ENCODE data around the gene RNF126. TPM values are rescaled to one million over a fixed set of nuclear protein-coding genes. Genes with fewer than 3 reads are reported as not detected.
A peak's percentile ranks its signal among the peaks of the same experiment; 100 is the strongest.

Gene RNF126
- total RNA-seq, 2 donors from 2014 or later, result 54.6 to 74.7 TPM

DNA sequence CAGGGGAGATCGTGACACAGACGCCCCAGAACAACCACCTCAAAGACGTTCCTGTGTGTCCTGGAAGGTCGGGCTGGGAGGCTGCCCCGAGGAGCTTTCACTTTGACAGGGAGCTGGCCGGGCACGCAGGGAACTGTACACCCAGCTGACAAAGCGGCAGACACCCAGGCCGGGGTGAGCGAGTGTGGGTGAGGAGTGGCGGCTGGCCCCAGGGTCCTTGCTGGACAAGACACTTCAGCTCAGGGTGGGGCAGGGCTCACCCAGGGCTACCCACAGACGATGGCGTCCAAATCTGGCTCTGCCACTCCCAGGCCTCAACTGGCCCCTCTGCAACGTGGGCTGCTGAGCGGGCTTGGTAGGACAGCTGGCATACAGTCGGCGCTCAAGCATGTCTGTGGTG lies 21.3 kb downstream of the RNF126 start:
- Histone ChIP-seq H3K4me3 (no peak overlapping the region), H3K27me3 (no peaks in the 10 kb centered on the region), H3K4me1 (no peaks in the 10 kb centered on the region), H3K27ac (no peak overlapping the region), H3K9me3 (no peaks in the 10 kb centered on the region), H3K36me3 (no peaks in the 10 kb centered on the region), H3K9ac (ENCODE audit: low read depth in 2 of 2, low read length in 2 of 2) (no peak overlapping the region)
- TF ChIP-seq, protein P1, sequence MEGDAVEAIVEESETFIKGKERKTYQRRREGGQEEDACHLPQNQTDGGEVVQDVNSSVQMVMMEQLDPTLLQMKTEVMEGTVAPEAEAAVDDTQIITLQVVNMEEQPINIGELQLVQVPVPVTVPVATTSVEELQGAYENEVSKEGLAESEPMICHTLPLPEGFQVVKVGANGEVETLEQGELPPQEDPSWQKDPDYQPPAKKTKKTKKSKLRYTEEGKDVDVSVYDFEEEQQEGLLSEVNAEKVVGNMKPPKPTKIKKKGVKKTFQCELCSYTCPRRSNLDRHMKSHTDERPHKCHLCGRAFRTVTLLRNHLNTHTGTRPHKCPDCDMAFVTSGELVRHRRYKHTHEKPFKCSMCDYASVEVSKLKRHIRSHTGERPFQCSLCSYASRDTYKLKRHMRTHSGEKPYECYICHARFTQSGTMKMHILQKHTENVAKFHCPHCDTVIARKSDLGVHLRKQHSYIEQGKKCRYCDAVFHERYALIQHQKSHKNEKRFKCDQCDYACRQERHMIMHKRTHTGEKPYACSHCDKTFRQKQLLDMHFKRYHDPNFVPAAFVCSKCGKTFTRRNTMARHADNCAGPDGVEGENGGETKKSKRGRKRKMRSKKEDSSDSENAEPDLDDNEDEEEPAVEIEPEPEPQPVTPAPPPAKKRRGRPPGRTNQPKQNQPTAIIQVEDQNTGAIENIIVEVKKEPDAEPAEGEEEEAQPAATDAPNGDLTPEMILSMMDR (IDR thresholded peaks at IDR 0.05), result no peak
- no peak for DNase-seq
- intact Hi-C loops (cut with DNase I), result no loop called here

- Histone ChIP-seq H3K27me3 (no peaks in the 10 kb centered on the region), H3K9me3 (no peaks in the 10 kb centered on the region), H3K36me3 (no peaks in the 10 kb centered on the region), H3K9ac (ENCODE audit: low read depth in 2 of 2, low read length in 2 of 2) (no peak overlapping the region), H3K4me1 (no peaks in the 10 kb centered on the region), H3K4me3 (no peak overlapping the region), H3K27ac (no peak overlapping the region)
- intact Hi-C loops (cut with DNase I), result no loop called here
- TF ChIP-seq, protein P1 (IDR thresholded peaks at IDR 0.05), result no peak
- no peak for DNase-seq
Observed at GRCh38 chr19:640606-641189, 22.3 kb downstream of the RNF126 start.

- TF ChIP-seq, protein P1 (IDR thresholded peaks at IDR 0.05), result no peak
- Histone ChIP-seq H3K27ac (no peak overlapping the region), H3K36me3 (no peaks in the 10 kb centered on the region), H3K4me1 (no peaks in the 10 kb centered on the region), H3K4me3 (peak overlapping the region; percentile 39), H3K9me3 (no peaks in the 10 kb centered on the region), H3K27me3 (no peaks in the 10 kb centered on the region), H3K9ac (ENCODE audit: low read depth in 2 of 2, low read length in 2 of 2) (no peak overlapping the region)
- no peak for DNase-seq
- intact Hi-C loops (cut with DNase I), result no loop called here
Observed at GRCh38 chr19:640161-640558, 22.9 kb downstream of the RNF126 start.

GRCh38 chr19:639253-640160 lies 23.5 kb downstream of the RNF126 start, which contains the start of gene FGF22:
FGF22 (plus strand) TSS chr19:639879; CDS start chr19:639926, 47 bp downstream.
- H3K27me3 ChIP-seq, result no peaks in the 10 kb centered on the region
- TF ChIP-seq, protein P1 (IDR thresholded peaks at IDR 0.05), result no peak
- peak within 1 kb of the TSS in 1 of 2 donors; percentile 26 for H3K9ac ChIP-seq (ENCODE audit: low read depth in 2 of 2, low read length in 2 of 2)
- no peaks in the 10 kb centered on the region for H3K36me3 ChIP-seq
- intact Hi-C loops (cut with DNase I), result no loop called here
- no peaks in the 10 kb centered on the region for H3K9me3 ChIP-seq
- peak; percentile 96 for DNase-seq
- no peak within 1 kb of the TSS for H3K27ac ChIP-seq
- H3K4me3 ChIP-seq, result peak within 1 kb of the TSS; percentile 39
- no peaks in the 10 kb centered on the region for H3K4me1 ChIP-seq

GRCh38 chr19:638906-639252 lies 24.1 kb downstream of the RNF126 start:
- H3K27me3 ChIP-seq, result no peaks in the 10 kb centered on the region
- no peak for DNase-seq
- TF ChIP-seq, protein P1 (IDR thresholded peaks at IDR 0.05), result no peak
- intact Hi-C loops (cut with DNase I), result no loop called here
- no peak overlapping the region for H3K9ac ChIP-seq (ENCODE audit: low read depth in 2 of 2, low read length in 2 of 2)
- H3K36me3 ChIP-seq, result no peaks in the 10 kb centered on the region
- H3K9me3 ChIP-seq, result no peaks in the 10 kb centered on the region
- H3K4me1 ChIP-seq, result no peaks in the 10 kb centered on the region
- peak overlapping the region; percentile 39 for H3K4me3 ChIP-seq
- H3K27ac ChIP-seq, result no peak overlapping the region
